ENCODE measurements around the gene ASTN2.
"Not testable (repeated sequence)": the region's sequence is repeated elsewhere in the genome, so short reads cannot be mapped to it uniquely, and the experiment has no call there.

The ASTN2 gene

GRCh38 chr9:116464987-116465571 lies 949.8 kb downstream of the ASTN2 start:
- no peak for DNase-seq

- DNase-seq: no peak
Measured at GRCh38 chr9:116464423-116464822, 950.4 kb downstream of the ASTN2 start.

GRCh38 chr9:116461632-116462031 lies 953.2 kb downstream of the ASTN2 start:
- DNase-seq: no peak

GRCh38 chr9:116460026-116460425 lies 954.8 kb downstream of the ASTN2 start:
- no peak for DNase-seq

- DNase-seq: no peak
Measured at GRCh38 chr9:116459576-116459975, 955.3 kb downstream of the ASTN2 start.

- DNase-seq: no peak
Measured at GRCh38 chr9:116456490-116457088, 958.3 kb downstream of the ASTN2 start.

- not testable (repeated sequence) for DNase-seq
Measured at GRCh38 chr9:116454539-116454938, 960.3 kb downstream of the ASTN2 start.

- no peak for DNase-seq
Measured at GRCh38 chr9:116453785-116454184, 961.1 kb downstream of the ASTN2 start.

- DNase-seq: no peak
Measured at GRCh38 chr9:116452634-116453033, 962.2 kb downstream of the ASTN2 start.

GRCh38 chr9:116452227-116452626 lies 962.6 kb downstream of the ASTN2 start:
- no peak for DNase-seq

GRCh38 chr9:116451500-116452115 lies 963.2 kb downstream of the ASTN2 start:
- DNase-seq: no peak

- no peak for DNase-seq
Measured at GRCh38 chr9:116450378-116451139, 964.3 kb downstream of the ASTN2 start.

- DNase-seq: no peak
Measured at GRCh38 chr9:116449949-116450348, 964.9 kb downstream of the ASTN2 start.

GRCh38 chr9:116448431-116448830 lies 966.4 kb downstream of the ASTN2 start:
- no peak for DNase-seq

- no peak for DNase-seq
Measured at GRCh38 chr9:116447934-116448333, 966.9 kb downstream of the ASTN2 start.

GRCh38 chr9:116442528-116442927 lies 972.3 kb downstream of the ASTN2 start:
- DNase-seq: no peak

- DNase-seq: no peak
Measured at GRCh38 chr9:116437411-116438370, 977.2 kb downstream of the ASTN2 start.

- DNase-seq: no peak
Measured at GRCh38 chr9:116436121-116436520, 978.7 kb downstream of the ASTN2 start.

- no peak for DNase-seq
Measured at GRCh38 chr9:116435706-116436105, 979.2 kb downstream of the ASTN2 start.

GRCh38 chr9:116434314-116434713 lies 980.5 kb downstream of the ASTN2 start:
- DNase-seq: no peak

- no peak for DNase-seq
Measured at GRCh38 chr9:116432051-116432450, 982.8 kb downstream of the ASTN2 start.

- no peak for DNase-seq
Measured at GRCh38 chr9:116430849-116431248, 984.0 kb downstream of the ASTN2 start.

- DNase-seq: no peak
Measured at GRCh38 chr9:116425244-116425643, 989.6 kb downstream of the ASTN2 start.

Measured in T-helper 9 cell (primary cell).